HG03558 (cell line): ENCODE data around the gene SH2D3A.
"Not testable (repeated sequence)": the region's sequence is repeated elsewhere in the genome, so short reads cannot be mapped to it uniquely, and the experiment has no call there.

Experiments used
- ATAC-seq: cut with Tn5 transposase; IDR thresholded peaks from one replicate; pipeline ENCODE4 v1.9.1; 2021; ENCODE audit warnings: moderate number of reproducible peaks; ENCODE audit not compliant: unreplicated experiment; ENCODE audit errors: extremely low read depth

Gene SH2D3A

GRCh38 chr19:6767357-6768235 lies at the start of gene SH2D3A:
Gene SH2D3A (minus strand): TSS chr19:6767435. CDS start chr19:6763748, 3,687 bp downstream.
- no peak for ATAC-seq

DNA sequence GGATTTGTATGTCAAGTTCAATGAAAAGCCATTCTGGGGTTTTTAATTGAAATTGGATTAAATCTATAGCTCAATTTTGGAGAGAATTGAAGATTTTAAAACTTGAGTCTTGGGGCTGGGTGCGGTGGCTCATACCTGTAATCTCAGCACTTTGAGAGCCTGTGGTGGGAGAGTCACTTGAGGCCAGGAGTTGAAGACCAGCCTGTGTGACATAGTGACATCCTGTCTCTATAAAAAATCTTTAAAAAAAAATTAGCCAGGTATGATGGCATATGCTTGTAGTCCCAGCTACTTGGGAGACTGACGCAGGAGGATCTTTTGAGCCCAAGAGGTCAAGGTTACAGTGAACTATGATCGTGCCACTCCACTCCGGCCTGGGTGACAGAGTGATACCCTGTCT lies 46.4 kb upstream of the SH2D3A start:
- no peak for ATAC-seq

DNA sequence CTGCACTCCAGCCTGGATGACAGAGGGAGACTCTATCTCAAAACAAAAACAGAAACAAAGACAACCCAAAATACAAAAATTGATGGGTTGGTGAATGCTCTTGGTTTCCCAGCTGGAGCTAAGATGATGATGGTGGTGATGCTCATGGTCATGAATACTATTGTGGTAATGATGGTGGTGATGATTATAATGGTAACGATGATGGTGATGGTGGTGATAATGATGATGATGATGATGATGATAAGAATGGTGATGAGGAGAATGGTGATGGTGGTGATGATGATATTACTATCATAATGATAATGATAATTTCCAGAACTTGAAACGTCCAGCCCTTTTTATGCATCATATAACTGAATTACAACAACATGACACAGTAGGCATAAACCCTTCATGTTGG lies 45.4 kb upstream of the SH2D3A start:
- no peak for ATAC-seq

DNA sequence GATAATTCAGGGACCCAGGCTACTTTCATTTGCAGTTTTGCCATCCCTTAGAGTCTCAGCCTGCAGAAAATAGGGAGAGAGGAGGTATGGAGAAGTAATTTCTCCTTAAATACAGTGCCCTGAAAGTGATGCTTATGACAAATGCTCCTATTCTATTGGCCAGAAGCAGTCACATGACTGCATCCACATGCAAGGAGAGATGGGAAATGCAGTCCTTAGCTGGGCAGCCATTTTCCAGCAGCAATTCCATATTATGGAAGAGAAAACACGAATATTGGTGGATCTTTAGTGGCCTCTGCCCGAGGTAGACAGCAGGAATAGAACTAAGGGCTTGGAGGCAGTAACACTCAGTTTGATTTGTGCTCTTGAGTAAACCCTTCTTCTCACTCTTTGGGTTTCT lies 44.7 kb upstream of the SH2D3A start:
- no peak for ATAC-seq

DNA sequence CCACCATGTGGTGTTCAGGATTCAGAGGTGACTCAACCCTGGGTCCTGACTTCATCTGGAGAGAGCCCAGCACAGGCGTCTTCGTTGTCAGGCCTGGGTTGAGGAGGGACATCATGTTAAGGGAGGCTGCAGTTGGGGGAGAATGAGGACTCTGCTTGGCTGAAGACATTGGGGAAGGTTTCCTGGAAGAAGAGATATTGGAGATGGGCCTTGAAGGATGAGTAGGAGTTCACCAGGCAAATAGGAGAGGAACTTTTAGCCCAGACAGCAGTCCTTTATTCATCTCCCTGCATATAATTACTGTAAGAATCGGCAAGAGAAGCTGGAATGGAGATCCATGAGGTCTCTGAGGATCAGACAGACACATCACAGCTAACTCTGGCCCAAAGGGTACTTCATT lies 44.1 kb upstream of the SH2D3A start:
- ATAC-seq = no peak

DNA sequence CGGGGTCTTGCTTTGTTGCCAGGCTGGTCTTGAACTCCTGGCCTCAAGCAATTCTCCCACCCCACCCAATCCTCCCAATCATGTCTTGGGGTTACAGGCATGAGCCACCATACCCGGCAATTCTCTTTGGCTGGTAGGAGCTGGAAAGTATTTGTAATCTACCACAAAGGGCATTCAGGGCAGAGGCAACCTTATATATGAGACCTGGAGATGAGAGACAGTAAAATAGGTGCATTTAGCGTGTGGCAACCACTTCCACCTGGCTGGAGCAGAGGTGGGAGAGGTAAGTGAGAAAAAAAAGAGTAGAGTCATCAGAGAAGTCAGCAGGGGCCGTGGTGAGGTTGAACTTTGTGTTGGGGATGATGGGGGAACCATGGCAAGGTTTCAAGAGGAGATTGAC lies 42.0 kb upstream of the SH2D3A start:
- ATAC-seq = no peak

GRCh38 chr19:6808494-6808893 lies 41.3 kb upstream of the SH2D3A start:
- ATAC-seq = no peak

DNA sequence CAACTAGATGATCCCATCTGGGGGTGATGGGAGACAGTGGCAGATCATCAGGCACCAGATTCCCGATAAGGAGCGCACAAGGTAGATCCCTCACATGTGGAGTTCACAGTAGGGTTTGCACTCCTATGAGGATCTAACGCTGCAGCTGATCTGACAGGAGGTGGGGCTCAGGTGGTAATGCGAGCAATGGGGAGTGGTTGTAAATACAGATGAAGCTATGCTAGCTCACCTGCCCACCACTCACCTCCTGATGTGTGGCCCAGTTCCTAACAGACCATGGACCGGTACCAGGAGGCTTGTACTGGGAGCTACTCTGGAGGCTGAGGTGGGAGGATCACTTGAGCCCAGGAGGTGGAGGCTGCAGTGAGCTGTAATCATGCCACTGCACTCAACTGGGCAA lies 40.1 kb upstream of the SH2D3A start:
- ATAC-seq = no peak

GRCh38 chr19:6806488-6806887 lies 39.3 kb upstream of the SH2D3A start:
- ATAC-seq = no peak

DNA sequence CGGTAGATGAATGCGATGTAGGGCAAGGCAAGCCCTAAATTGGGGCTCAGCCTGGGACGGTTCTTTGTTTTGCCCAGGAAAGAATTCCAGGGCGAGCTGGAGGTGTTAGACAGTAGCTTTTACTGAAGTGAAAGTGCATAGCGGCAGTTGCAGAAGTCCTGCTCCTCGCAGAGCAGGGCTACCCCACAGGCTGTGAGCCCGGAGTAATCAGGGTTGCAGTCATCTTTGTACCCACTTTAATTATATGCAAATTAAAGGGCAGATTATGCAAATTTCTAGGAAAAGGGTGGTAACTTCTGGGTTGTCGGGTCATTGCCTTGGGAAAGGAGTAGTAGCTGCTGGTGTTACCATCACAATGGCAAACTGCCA lies 35.8 kb upstream of the SH2D3A start:
- no peak for ATAC-seq

GRCh38 chr19:6802336-6803035 lies 35.3 kb upstream of the SH2D3A start:
- ATAC-seq = no peak

- no peak for ATAC-seq
Observed at GRCh38 chr19:6801485-6802086, 34.4 kb upstream of the SH2D3A start.

- ATAC-seq = no peak
Observed at GRCh38 chr19:6800991-6801484, 33.8 kb upstream of the SH2D3A start.

DNA sequence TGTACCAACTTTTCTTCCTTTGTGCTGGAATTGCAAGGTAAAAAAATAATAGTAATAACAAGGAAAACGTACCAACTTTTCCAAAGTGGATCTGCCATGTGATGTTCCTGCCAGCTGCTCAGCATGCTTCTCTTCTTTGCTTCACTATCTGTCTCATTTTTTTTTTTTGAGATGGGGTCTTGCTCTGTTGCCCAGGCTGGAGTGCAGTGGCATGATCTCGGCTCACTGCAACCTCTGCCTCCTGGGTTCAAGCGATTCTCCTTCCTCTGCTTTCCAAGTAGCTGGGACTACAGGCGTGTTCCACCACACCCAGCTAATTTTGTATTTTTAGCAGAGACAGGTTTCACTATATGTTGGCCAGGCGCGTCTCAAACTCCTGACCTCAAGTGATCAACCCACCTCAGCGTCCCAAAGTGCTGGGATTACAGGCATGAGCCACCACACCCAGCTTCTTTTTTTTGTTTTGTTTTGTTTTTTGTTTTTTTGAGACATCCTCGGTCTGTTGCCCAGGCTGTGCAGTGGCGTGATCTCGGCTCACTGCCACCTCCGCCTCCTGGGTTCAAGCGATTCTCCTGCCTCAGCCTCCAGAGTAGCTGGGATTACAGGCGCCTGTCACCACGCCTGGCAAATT lies 33.0 kb upstream of the SH2D3A start:
- ATAC-seq = not testable (repeated sequence)

DNA sequence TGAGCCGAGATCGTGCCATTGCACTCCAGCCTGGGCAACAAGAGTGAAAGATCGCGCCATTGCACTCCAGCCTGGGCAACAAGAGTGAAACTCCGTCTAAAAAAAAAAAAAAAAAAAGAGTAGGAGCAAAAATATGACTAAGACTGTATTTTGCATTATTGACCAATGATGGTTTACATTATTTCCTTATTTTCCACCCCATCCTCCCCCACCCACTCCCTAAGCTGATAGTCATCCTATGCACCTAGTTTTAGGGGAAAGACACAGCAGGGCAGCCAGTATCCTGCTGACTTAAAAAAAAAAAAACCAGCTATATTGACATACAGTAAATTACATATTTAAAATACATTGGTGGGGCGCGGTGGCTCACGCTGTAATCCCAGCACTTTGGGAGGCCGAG lies 30.4 kb upstream of the SH2D3A start:
- ATAC-seq = no peak

- no peak for ATAC-seq
Observed at GRCh38 chr19:6796278-6796677, 29.0 kb upstream of the SH2D3A start.

DNA sequence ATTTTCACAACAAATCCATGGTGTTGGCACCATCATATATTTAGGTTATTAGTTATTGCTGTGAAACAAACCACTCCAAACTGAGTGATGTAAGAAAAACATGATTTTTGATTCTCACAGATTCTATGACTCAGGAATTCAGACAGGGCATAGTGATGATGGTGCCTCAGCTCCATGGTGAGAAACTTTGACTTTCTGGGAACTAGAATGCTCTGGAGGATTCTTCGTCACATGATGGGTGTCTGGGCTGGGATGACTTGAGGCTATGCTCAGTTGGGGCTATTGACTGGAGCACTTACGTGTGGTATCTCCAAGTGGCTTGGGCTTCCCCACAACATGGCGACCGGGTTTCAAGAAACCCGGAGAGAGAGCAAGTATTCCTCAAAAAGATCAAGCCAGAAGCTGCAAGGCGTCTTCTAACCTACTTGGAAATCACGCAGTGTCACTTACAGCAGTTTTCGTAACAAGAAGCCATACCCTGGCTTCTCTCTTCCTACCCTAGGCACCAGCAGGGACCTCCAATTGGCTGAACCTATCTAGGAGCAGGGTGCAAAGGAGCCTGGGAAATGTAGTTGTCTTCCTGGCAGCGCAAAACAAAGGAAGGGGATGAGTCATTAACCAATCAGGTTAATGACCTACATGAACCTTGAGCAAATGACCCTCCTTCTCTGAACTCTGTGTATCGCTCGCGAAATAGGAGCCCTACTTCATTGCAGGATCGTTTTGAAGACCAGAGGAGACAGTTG lies 27.6 kb upstream of the SH2D3A start:
- ATAC-seq = no peak

- ATAC-seq = no peak
Observed at GRCh38 chr19:6793973-6794372, 26.7 kb upstream of the SH2D3A start.

DNA sequence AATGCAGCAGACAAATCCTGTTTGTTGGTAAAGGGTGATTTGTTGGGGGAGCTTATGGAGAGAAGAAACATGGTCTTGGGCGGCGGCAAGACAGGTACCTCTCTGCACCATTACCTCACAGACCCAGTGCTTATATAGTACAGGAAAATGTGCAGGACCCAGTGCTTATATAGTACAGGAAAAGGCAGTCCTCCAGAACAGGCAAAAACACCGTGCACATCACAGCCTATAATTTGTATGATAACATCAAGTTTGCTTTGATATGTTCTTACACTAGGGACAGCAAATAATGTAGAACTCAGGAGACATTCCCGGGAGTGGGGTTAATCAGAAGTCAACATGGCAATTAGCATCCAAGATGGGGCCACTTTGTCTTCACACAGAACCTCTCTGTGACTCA lies 26.2 kb upstream of the SH2D3A start:
- ATAC-seq = no peak

GRCh38 chr19:6791237-6791636 lies 24.0 kb upstream of the SH2D3A start:
- no peak for ATAC-seq
